K562 (cell line): ENCODE data around the gene USH2A. TPM values are rescaled to one million over a fixed set of nuclear protein-coding genes. Genes with fewer than 3 reads are reported as not detected.

Experiments
- ATAC-seq: fragments of 200-7000 bp; cut with Tn5 transposase; 3 replicates; pipeline ENCODE4 v1.9.1; 2020; ENCODE audit warnings: moderate library complexity
- BruUV-seq: library from RNA; stranded (reverse); fragments of 400-500 nt; replicated peaks from 2 replicates; lab custom pipeline; 2021; lab: Mats Ljungman, UMichigan
- CTCF ChIA-PET: fragments of 300-600 bp; formaldehyde crosslinking; extraction: SDS; loops from one replicate; lab custom pipeline; 2021; ENCODE audit warnings: low intra/inter-chr PET ratio; lab: Yijun Ruan, JAX
- POLR2A ChIA-PET: fragments of 300-600, 350-650 bp; sonication (Branson Sonifier 250); formaldehyde crosslinking; extraction: SDS; loops from one replicate; lab custom pipeline; 2021; ENCODE audit warnings: antibody characterized with exemption, inconsistent platforms; lab: Yijun Ruan, JAX
- DNase-seq, 4 experiments: peaks; one replicate each; pipeline versions ENCODE4 v3.0.0 to v3.0.0-alpha.2; 2011 to 2018; ENCODE audit warnings: low spot score in 3 of 4, mixed read lengths in 3 of 4; ENCODE audit errors: extremely low read depth in 1 of 4
- FAIRE-seq: peaks from 2 replicates; lab custom pipeline; 2011; peaks lifted over from hg19 to GRCh38; lab: Jason Lieb, UNC
- H2AFZ ChIP-seq: 2 replicates; pipeline ENCODE4 v1.6.0; 2011; ENCODE audit warnings: low read depth, low read length, control low read depth, inconsistent platforms
- H3K27ac ChIP-seq: fragments of 200-600 bp; 3 replicates; pipeline ENCODE4 v1.8.0; 2011; ENCODE audit warnings: low read depth, mild to moderate bottlenecking, control low read depth, inconsistent platforms, low read length, moderate library complexity, mixed read lengths; ENCODE audit errors: extremely low read depth
- H3K27me3 ChIP-seq, 2 experiments: fragments of 300-600 bp in 1 of 2; 2 replicates in 1 of 2; 3 replicates in 1 of 2; pipeline versions ENCODE4 v1.6.0 to v1.8.0; 2011; ENCODE audit warnings: inconsistent platforms in 2 of 2, low read length in 2 of 2, mild to moderate bottlenecking in 1 of 2, mixed read lengths in 1 of 2, moderate library complexity in 1 of 2; ENCODE audit not compliant: control insufficient read depth in 2 of 2, insufficient read depth in 2 of 2
- H3K36me3 ChIP-seq: fragments of 300-600 bp; 3 replicates; pipeline ENCODE4 v1.8.0; 2011; ENCODE audit warnings: mild to moderate bottlenecking, low read length, inconsistent platforms; ENCODE audit not compliant: control insufficient read depth, insufficient read depth
- H3K4me1 ChIP-seq, 2 experiments: fragments of 200-600 bp in 1 of 2; replicated peaks in 1 of 2; 2 replicates in 1 of 2; 3 replicates in 1 of 2; pipeline versions ENCODE4 v1.5.1 to v1.8.0; 2011; ENCODE audit warnings: inconsistent platforms in 2 of 2, low read length in 2 of 2, mild to moderate bottlenecking in 1 of 2, mixed read lengths in 1 of 2, moderate library complexity in 1 of 2; ENCODE audit not compliant: control insufficient read depth in 2 of 2, insufficient read depth in 2 of 2
- H3K4me2 ChIP-seq: 2 replicates; pipeline ENCODE4 v1.6.1; 2011; ENCODE audit warnings: low read length, control low read depth, inconsistent platforms, mixed read lengths; ENCODE audit not compliant: insufficient read depth
- H3K4me3 ChIP-seq: fragments of 200-600 bp; sonication (generic), shearing (Covaris generic); 2 replicates; pipeline ENCODE4 v1.5.1; 2016; ENCODE audit warnings: control low read depth, inconsistent platforms
- H3K79me2 ChIP-seq: fragments of 200-600 bp; 3 replicates; pipeline ENCODE4 v1.8.0; 2011; ENCODE audit warnings: low read length, inconsistent platforms; ENCODE audit not compliant: control insufficient read depth, insufficient read depth
- H3K9ac ChIP-seq, 2 experiments: 2 replicates each; pipeline versions ENCODE4 v1.6.0 to v1.6.1; 2011; ENCODE audit warnings: low read depth in 2 of 2, low read length in 2 of 2, control low read depth in 1 of 2, inconsistent platforms in 1 of 2, mild to moderate bottlenecking in 1 of 2, mixed read lengths in 1 of 2; ENCODE audit not compliant: insufficient read depth in 1 of 2
- H3K9me1 ChIP-seq: one replicate; pipeline ENCODE4 v1.6.0; 2011; ENCODE audit warnings: inconsistent platforms, mild to moderate bottlenecking, low read length, moderate library complexity; ENCODE audit not compliant: control insufficient read depth, insufficient read depth
- H3K9me3 ChIP-seq: replicated peaks from 2 replicates; pipeline ENCODE4 v1.5.1; 2011; ENCODE audit warnings: low read depth, low read length, inconsistent platforms; ENCODE audit not compliant: control insufficient read depth, insufficient read depth
- H4K20me1 ChIP-seq: replicated peaks from 2 replicates; pipeline ENCODE4 v1.6.1; 2011; ENCODE audit warnings: low read length, inconsistent platforms, mixed read lengths; ENCODE audit not compliant: control insufficient read depth, insufficient read depth
- BCOR ChIP-seq: fragments of 450-650 bp; IDR thresholded peaks from 2 replicates; pipeline ENCODE4 v1.6.1; 2016
- C11orf30 ChIP-seq: fragments of 450-650 bp; IDR thresholded peaks from 2 replicates; pipeline ENCODE4 v1.6.1; 2016; ENCODE audit warnings: low read depth, mild to moderate bottlenecking
- CHD1 ChIP-seq: fragments of 200-600 bp; sonication (generic); IDR thresholded peaks from one replicate; pipeline ENCODE4 v1.6.1; 2012; ENCODE audit warnings: mild to moderate bottlenecking, moderate library complexity, low read length, inconsistent platforms
- CTBP1 ChIP-seq: fragments of 450-650 bp; IDR thresholded peaks from 2 replicates; pipeline ENCODE4 v1.6.1; 2016; ENCODE audit warnings: borderline replicate concordance
- E2F6 ChIP-seq, 2 experiments: IDR thresholded peaks; 2 replicates each; pipeline ENCODE4 v1.6.1; 2011; ENCODE audit warnings: borderline replicate concordance in 1 of 2, control low read depth in 1 of 2, low read depth in 1 of 2, low read length in 1 of 2, mild to moderate bottlenecking in 1 of 2, mixed read lengths in 1 of 2, moderate library complexity in 1 of 2; ENCODE audit not compliant: insufficient read depth in 1 of 2, insufficient read length in 1 of 2, poor library complexity in 1 of 2, severe bottlenecking in 1 of 2; ENCODE audit errors: extremely low read depth in 1 of 2
- E2F8 ChIP-seq: fragments of 450-650 bp; IDR thresholded peaks from 2 replicates; pipeline ENCODE4 v1.7.1; 2018; ENCODE audit warnings: mild to moderate bottlenecking, low read depth; ENCODE audit not compliant: partially characterized antibody
- ESRRB ChIP-seq: fragments of 250-450 bp; sonication (Bioruptor Pico); IDR thresholded peaks from 2 replicates; pipeline ENCODE4 v1.5.0; 2020; ENCODE audit warnings: mild to moderate bottlenecking, moderate library complexity, borderline replicate concordance
- MEF2D ChIP-seq: conservative IDR thresholded peaks from 2 replicates; pipeline ENCODE4 v1.6.1; 2016; ENCODE audit warnings: low read depth, missing genetic modification characterization, missing compliant biosample characterization
- PTTG1 ChIP-seq: fragments of 450-650 bp; IDR thresholded peaks from 2 replicates; pipeline ENCODE4 v1.6.1; 2016; ENCODE audit warnings: low read depth, mild to moderate bottlenecking, missing genetic modification characterization, missing compliant biosample characterization
- STAT5B ChIP-seq: fragments of 250-450 bp; sonication (Bioruptor Pico); IDR thresholded peaks from 2 replicates; pipeline ENCODE4 v1.8.0; 2021; ENCODE audit warnings: mild to moderate bottlenecking, inconsistent platforms
- TCF7 ChIP-seq: sonication (generic); IDR thresholded peaks from 2 replicates; pipeline ENCODE4 v1.6.1; 2016; ENCODE audit warnings: antibody characterized with exemption, borderline replicate concordance
- TRIM28 ChIP-seq: fragments of 450-650 bp; IDR thresholded peaks from 2 replicates; pipeline ENCODE4 v1.6.1; 2017
- WGBS: fragments of 100-300 bp; shearing (Covaris generic); methylation state at CpG from one replicate; pipeline ENCODE4 v1.1.6; 2016; ENCODE audit warnings: low coverage, mixed read lengths; ENCODE audit not compliant: insufficient coverage; ENCODE audit errors: missing lambda C conversion rate; 5-methylcytosine and 5-hydroxymethylcytosine counted together
- in situ Hi-C: fragments of 300-500 bp; cut with MboI; formaldehyde crosslinking; loops from 4 replicates; pipeline ENCODE4 v1.15.0; 2018; ENCODE audit warnings: inconsistent platforms, mixed read lengths
- intact Hi-C: fragments of 100-400 bp; cut with micrococcal nuclease; formaldehyde crosslinking; loops from 2 replicates; pipeline ENCODE4 v1.14.2; 2022
- polyA plus RNA-seq, 8 experiments: library from polyadenylated mRNA; depleted of rRNA in 4 of 8; stranded (reverse) in 5 of 8; unstranded in 3 of 8; fragments of >200 nt; fragmentation: Nextera tagmentation in 2 of 8; fragmentation: Illumina TruSeq in 1 of 8; extraction: Ambion mirVana in 2 of 8; extraction: Trizol in 1 of 8; gene quantifications; 2 replicates each; pipeline versions ENCODE4 v1.2.1 to v1.2.3, GENCODE V29; 2011 to 2014; ENCODE audit warnings: inconsistent platforms in 1 of 8, missing spikeins in 1 of 8
- total RNA-seq, 7 experiments: library from RNA; depleted of rRNA in 6 of 7; stranded (reverse); fragments of >200 nt in 6 of 7; fragmentation: Illumina TruSeq in 2 of 7; extraction: Trizol in 2 of 7; gene quantifications; 2 replicates each; pipeline versions ENCODE4 v1.2.1 to v1.2.3, GENCODE V29; 2011 to 2021; ENCODE audit warnings: low replicate concordance in 1 of 7

USH2A gene
- total and polyA plus RNA-seq, 9 of the 15 experiments (the other 6 are each of a cell fraction or from before 2014, with no cell fraction given): under 0.01 TPM; not detected in 7

DNA sequence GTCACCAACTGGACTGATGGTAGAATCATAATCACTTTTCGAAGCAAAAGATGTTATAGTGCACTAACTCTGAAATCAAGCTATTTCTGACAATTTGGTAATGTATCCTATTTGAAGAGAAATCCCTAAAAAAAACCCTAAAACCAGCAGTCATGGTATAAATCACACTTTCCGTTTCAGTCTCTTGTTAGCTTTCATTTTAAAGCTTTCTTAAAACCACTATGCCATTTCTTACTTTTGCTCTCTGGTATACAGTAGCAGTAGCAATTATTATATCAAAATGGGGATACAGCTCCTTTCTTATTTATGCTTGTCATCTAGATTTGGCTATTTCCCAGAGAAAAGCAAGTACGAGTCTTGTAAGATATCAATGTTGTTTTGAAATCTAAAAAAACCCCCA is 532.8 kb downstream of the USH2A start:
- no peak for TF ChIP-seq BCOR
- no peak overlapping the region for H3K4me3 ChIP-seq
- 0% methylated on average over 3 of the region's 3 CpGs for WGBS
- ATAC-seq: no peak
- no peak overlapping the region for H2AFZ ChIP-seq
- POLR2A ChIA-PET: no interaction called here
- H3K27me3 ChIP-seq: no peaks in the 10 kb centered on the region
- in situ Hi-C loops (no loop called here), intact Hi-C loops (no loop called here)
- no peaks in the 10 kb centered on the region for H3K9me1 ChIP-seq
- H3K4me1 ChIP-seq: no peaks in the 10 kb centered on the region
- H3K9me3 ChIP-seq: no peaks in the 10 kb centered on the region; the same call in 1 of the 2 replicates
- FAIRE-seq: no peak
- no peaks in the 10 kb centered on the region for H4K20me1 ChIP-seq
- H3K36me3 ChIP-seq: no peaks in the 10 kb centered on the region
- no TSS peak for BruUV-seq
- CTCF ChIA-PET: no interaction called here
- no peak overlapping the region for H3K27ac ChIP-seq
- H3K79me2 ChIP-seq: no peaks in the 10 kb centered on the region
- H3K4me2 ChIP-seq: no peak overlapping the region
- no peak overlapping the region for H3K9ac ChIP-seq
- DNase-seq: no peak

DNA sequence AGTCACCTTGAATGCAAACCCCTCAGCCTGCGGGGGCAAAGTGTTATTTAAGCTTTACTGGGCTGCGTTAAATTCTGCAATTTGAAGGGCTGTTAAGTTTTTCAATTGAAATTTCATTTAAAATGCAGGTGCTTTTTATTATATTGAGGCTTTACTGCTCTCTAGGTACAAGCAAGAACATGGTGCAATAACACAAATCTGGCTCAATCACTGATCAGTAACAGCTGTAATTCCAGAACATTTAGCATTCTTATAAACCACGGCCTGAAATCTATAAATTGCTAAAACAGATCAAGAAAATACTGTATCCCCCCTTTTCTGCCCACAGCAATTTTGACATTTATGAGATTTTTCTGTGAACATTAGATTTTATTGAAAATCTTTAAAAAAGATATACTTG is 533.4 kb downstream of the USH2A start:
- no peak for FAIRE-seq
- DNase-seq: no peak
- H4K20me1 ChIP-seq: no peaks in the 10 kb centered on the region
- H3K9me1 ChIP-seq: no peaks in the 10 kb centered on the region
- ChIA-PET POLR2A (no interaction called here), CTCF (no interaction called here)
- no peaks in the 10 kb centered on the region for H3K36me3 ChIP-seq
- H3K4me3 ChIP-seq: no peak overlapping the region
- H3K9ac ChIP-seq: no peak overlapping the region
- H3K27ac ChIP-seq: no peak overlapping the region
- no peak overlapping the region for H2AFZ ChIP-seq
- H3K4me1 ChIP-seq: no peaks in the 10 kb centered on the region
- H3K4me2 ChIP-seq: no peak overlapping the region
- in situ Hi-C loops (no loop called here), intact Hi-C loops (no loop called here)
- WGBS: 2% methylated on average over 3 of the region's 3 CpGs
- no peaks in the 10 kb centered on the region; the same call in 1 of the 2 replicates for H3K9me3 ChIP-seq
- BruUV-seq: no TSS peak
- ATAC-seq: no peak
- no peaks in the 10 kb centered on the region for H3K27me3 ChIP-seq
- H3K79me2 ChIP-seq: no peaks in the 10 kb centered on the region
- no peak for TF ChIP-seq E2F6 (IDR thresholded peaks at IDR 0.05; ENCODE audit: borderline replicate concordance in 1 of 2, extremely low read depth in 1 of 2, insufficient read depth in 1 of 2, insufficient read length in 1 of 2, low read depth in 1 of 2, low read length in 1 of 2, poor library complexity in 1 of 2, severe bottlenecking in 1 of 2)
- no peak for TF ChIP-seq ESRRB (CRISPR knock-in tag)
- TF ChIP-seq MEF2D (tag): no peak
- TF ChIP-seq E2F8: no peak
- no peak for TF ChIP-seq PTTG1 (tag)
- TF ChIP-seq TCF7: no peak
- no peak for TF ChIP-seq C11orf30
- no peak for TF ChIP-seq CHD1
- no peak for TF ChIP-seq STAT5B (CRISPR knock-in tag)
- TF ChIP-seq CTBP1: no peak
- TF ChIP-seq TRIM28: no peak
